A549 (cell line): ENCODE measurements around the gene RBBP4. TPM values are rescaled to one million over a fixed set of nuclear protein-coding genes. Genes with fewer than 3 reads are reported as not detected.
"Not testable (repeated sequence)": the region's sequence is repeated elsewhere in the genome, so short reads cannot be mapped to it uniquely, and the experiment has no call there.

Source experiments
- ATAC-seq, 2 experiments: fragments of 200-7000 bp in 1 of 2; fragments of >200 bp in 1 of 2; cut with Nextera tagmentation in 1 of 2; cut with Tn5 transposase in 1 of 2; 3 replicates each; pipeline versions ENCODE4 v1.8.0 to v1.9.1; 2018 to 2020; ENCODE audit warnings: mild to moderate bottlenecking in 1 of 2, moderate library complexity in 1 of 2
- CTCF ChIA-PET: fragments of 300-600 bp; sonication (Branson Sonifier 250); formaldehyde crosslinking; extraction: SDS; loops from one replicate; lab custom pipeline; 2021; ENCODE audit warnings: antibody characterized with exemption, inconsistent platforms; lab: Yijun Ruan, JAX
- POLR2A ChIA-PET: fragments of 350-600 bp; formaldehyde crosslinking; extraction: SDS; loops from one replicate; lab custom pipeline; 2021; ENCODE audit warnings: antibody characterized with exemption, inconsistent platforms; lab: Yijun Ruan, JAX
- DNase-seq, 2 experiments: peaks; one replicate each; pipeline versions ENCODE4 v3.0.0 to v3.0.0-alpha.2; 2011 to 2016; ENCODE audit warnings: low read depth in 1 of 2, low spot score in 1 of 2
- FAIRE-seq: peaks from 2 replicates; lab custom pipeline; 2011; peaks lifted over from hg19 to GRCh38; lab: Jason Lieb, UNC
- H3K27ac ChIP-seq, 2 experiments: fragments of >200 bp; sonication (Bioruptor Twin); formaldehyde crosslinking; 3 replicates each; pipeline ENCODE4 v1.5.1; 2016 to 2017
- H3K4me1 ChIP-seq: fragments of >200 bp; sonication (Bioruptor Twin); formaldehyde crosslinking; 3 replicates; pipeline ENCODE4 v1.6.1; 2016
- H3K4me2 ChIP-seq: fragments of >200 bp; sonication (Bioruptor Twin); formaldehyde crosslinking; 3 replicates; pipeline ENCODE4 v1.6.1; 2016
- H3K4me3 ChIP-seq: fragments of >200 bp; sonication (Bioruptor Twin); formaldehyde crosslinking; 3 replicates; pipeline ENCODE4 v1.5.1; 2016
- H3K9me3 ChIP-seq: fragments of >200 bp; sonication (Bioruptor Twin); formaldehyde crosslinking; 3 replicates; pipeline ENCODE4 v1.6.1; 2016
- CBX2 ChIP-seq: fragments of 200-600 bp; sonication (generic); IDR thresholded peaks from 2 replicates; pipeline ENCODE4 v1.6.1; 2016; ENCODE audit warnings: low read depth, mild to moderate bottlenecking, borderline replicate concordance
- CTCF ChIP-seq: fragments of >200 bp; sonication (Bioruptor Twin); formaldehyde crosslinking; IDR thresholded peaks from 3 replicates; pipeline ENCODE4 v1.5.1; 2016
- EHF ChIP-seq: fragments of 250-450 bp; sonication (Bioruptor Pico); IDR thresholded peaks from 2 replicates; pipeline ENCODE4 v1.5.0; 2020; ENCODE audit warnings: mild to moderate bottlenecking
- EHMT2 ChIP-seq: fragments of 200-600 bp; sonication (generic); IDR thresholded peaks from 2 replicates; pipeline ENCODE4 v1.6.1; 2016; ENCODE audit warnings: antibody characterized with exemption, low read depth, mild to moderate bottlenecking, moderate library complexity
- EP300 ChIP-seq, 2 experiments: fragments of >200 bp; sonication (Bioruptor Twin); formaldehyde crosslinking; IDR thresholded peaks; 2 replicates in 1 of 2; 3 replicates in 1 of 2; pipeline ENCODE4 v1.6.1; 2016 to 2017
- FOSB ChIP-seq: fragments of 250-450 bp; sonication (Bioruptor Pico); IDR thresholded peaks from 2 replicates; pipeline ENCODE4 v1.5.0; 2020; ENCODE audit warnings: mild to moderate bottlenecking, moderate library complexity
- FOXS1 ChIP-seq: fragments of 250-450 bp; sonication (Bioruptor Pico); IDR thresholded peaks from 2 replicates; pipeline ENCODE4 v1.5.0; 2020; ENCODE audit warnings: mild to moderate bottlenecking, moderate library complexity
- HDAC2 ChIP-seq: fragments of 200-600 bp; sonication (generic); IDR thresholded peaks from 2 replicates; pipeline ENCODE4 v1.6.1; 2016
- HES2 ChIP-seq: fragments of >200 bp; sonication (Bioruptor Twin); formaldehyde crosslinking; IDR thresholded peaks from 2 replicates; pipeline ENCODE4 v1.6.1; 2016
- HOXA7 ChIP-seq: fragments of 250-450 bp; sonication (Bioruptor Pico); IDR thresholded peaks from 2 replicates; pipeline ENCODE4 v1.5.0; 2020; ENCODE audit warnings: mild to moderate bottlenecking, moderate library complexity
- HOXB5 ChIP-seq: fragments of 250-450 bp; sonication (Bioruptor Pico); IDR thresholded peaks from 2 replicates; pipeline ENCODE4 v1.5.0; 2020; ENCODE audit warnings: mild to moderate bottlenecking, moderate library complexity
- JUN ChIP-seq, 2 experiments: fragments of >200 bp; sonication (Bioruptor Twin); formaldehyde crosslinking; IDR thresholded peaks; 2 replicates in 1 of 2; 3 replicates in 1 of 2; pipeline ENCODE4 v1.6.1; 2016 to 2017
- JUNB ChIP-seq: fragments of >200 bp; sonication (Bioruptor Twin); formaldehyde crosslinking; IDR thresholded peaks from 2 replicates; pipeline ENCODE4 v1.6.1; 2016
- KDM1A ChIP-seq: fragments of 200-600 bp; sonication (generic); IDR thresholded peaks from 2 replicates; pipeline ENCODE4 v1.6.1; 2016; ENCODE audit warnings: low read depth, mild to moderate bottlenecking
- KDM5A ChIP-seq: fragments of 200-600 bp; sonication (generic); IDR thresholded peaks from 2 replicates; pipeline ENCODE4 v1.6.1; 2016; ENCODE audit warnings: antibody characterized with exemption, mild to moderate bottlenecking
- MAX ChIP-seq: IDR thresholded peaks from 2 replicates; pipeline ENCODE4 v1.6.1; 2012
- MYC ChIP-seq: IDR thresholded peaks from 2 replicates; pipeline ENCODE4 v1.6.1; 2012; ENCODE audit warnings: mild to moderate bottlenecking, inconsistent platforms, low read length, improper control_type of control experiment, borderline replicate concordance
- POLR2AphosphoS2 ChIP-seq: conservative IDR thresholded peaks from 2 replicates; pipeline ENCODE4 v1.6.1; 2012; ENCODE audit warnings: low read length, improper control_type of control experiment, inconsistent platforms
- RAD21 ChIP-seq, 2 experiments: fragments of >200 bp in 1 of 2; sonication (Bioruptor Twin) in 1 of 2; formaldehyde crosslinking in 1 of 2; IDR thresholded peaks in 1 of 2; conservative IDR thresholded peaks in 1 of 2; 2 replicates in 1 of 2; 3 replicates in 1 of 2; pipeline ENCODE4 v1.6.1; 2012 to 2018; ENCODE audit warnings: inconsistent platforms in 1 of 2
- SREBF2 ChIP-seq: fragments of 450-650 bp; IDR thresholded peaks from 2 replicates; pipeline ENCODE4 v1.6.1; 2014; ENCODE audit warnings: mild to moderate bottlenecking, moderate library complexity
- USF2 ChIP-seq: fragments of 450-650 bp; IDR thresholded peaks from 2 replicates; pipeline ENCODE4 v1.6.1; 2014; ENCODE audit warnings: antibody characterized with exemption
- ZNF302 ChIP-seq: fragments of 250-450 bp; sonication (Bioruptor Pico); IDR thresholded peaks from 2 replicates; pipeline ENCODE4 v1.9.0; 2021; ENCODE audit warnings: inconsistent platforms, mild to moderate bottlenecking, moderate library complexity
- ZSCAN20 ChIP-seq: fragments of 250-450 bp; sonication (Bioruptor Pico); IDR thresholded peaks from 2 replicates; pipeline ENCODE4 v1.8.0; 2022; ENCODE audit warnings: mild to moderate bottlenecking, moderate library complexity
- WGBS: methylation state at CpG from one replicate; pipeline ENCODE4 v1.1.6; 2017; ENCODE audit errors: missing lambda C conversion rate; 5-methylcytosine and 5-hydroxymethylcytosine counted together
- polyA plus RNA-seq, 4 experiments: library from polyadenylated mRNA; depleted of rRNA in 3 of 4; stranded (reverse); fragments of >200 nt; fragmentation: RNase III in 1 of 4; extraction: RNeasy Plus Mini Kit Qiagen cat#74134 plus additional on column Dnase treatment in 1 of 4; gene quantifications; 2 replicates in 3 of 4; 3 replicates in 1 of 4; pipeline ENCODE4 v1.2.3, GENCODE V29; 2011 to 2017

RBBP4 gene
- polyA plus RNA-seq, 2 of the 4 experiments (the other 2 are of a cell fraction) = 107 to 137 TPM

GRCh38 chr1:32709476-32709875 lies 58.5 kb downstream of the RBBP4 start:
- no peak for FAIRE-seq
- Histone ChIP-seq H3K9me3 (0 out of 3 replicates have a peak, but pooled peaks cover 3% of the 10 kb centered on the region), H3K4me2 (no peak overlapping the region), H3K4me1 (peaks cover 34% of the 10 kb centered on the region), H3K27ac (peak overlapping the region in 1 of 2 experiments; percentile 63; a peak in 3 of 6 replicates), H3K4me3 (no peak overlapping the region)
- no peak for DNase-seq
- ChIA-PET CTCF (interaction anchor here (0.6 to 12.8 kb wide), 4 partner anchors 11 to 77 kb away, joined by 3 to 383 read pairs (median 3); no protein-coding TSS in a partner anchor), POLR2A (no interaction called here)
- WGBS = 80% methylated on average over 4 of the region's 5 CpGs
- ATAC-seq = 0 out of 6 replicates have a peak, but pooled peaks of 1 of the 2 experiments have one; percentile 12
- TF ChIP-seq HDAC2 (no peak), USF2 (no peak), SREBF2 (no peak), CTCF (no peak), POLR2AphosphoS2 (no peak), RAD21 (conservative IDR thresholded peaks at IDR 0.05 in 1 of 2, IDR thresholded peaks at IDR 0.05 in 1 of 2) (no peak), HOXB5 (CRISPR knock-in tag) (no peak)

- H3K27ac ChIP-seq = peak overlapping the region in 1 of 2 experiments; percentile 84; a peak in 4 of 6 replicates
- peak overlapping the region; percentile 60; the same call in 1 of the 3 replicates for H3K4me2 ChIP-seq
- ATAC-seq, FAIRE-seq, DNase-seq, H3K4me3 ChIP-seq, H3K9me3 ChIP-seq: not testable (repeated sequence)
- 83% methylated on average over 2 of the region's 4 CpGs for WGBS
- ChIA-PET CTCF (interaction anchor here (1.4 to 12.8 kb wide), 20 partner anchors 9 to 190 kb away, joined by 3 to 383 read pairs (median 12); partner anchors contain the start of genes HPCA and SYNC), POLR2A (interaction anchor here (0.7 kb wide), 1 partner anchor 375 kb away, joined by 4 read pairs; no protein-coding TSS in a partner anchor)
- H3K4me1 ChIP-seq = peaks cover 27% of the 10 kb centered on the region
These were observed 60.2 kb downstream of the RBBP4 start for GRCh38 chr1:32711221-32711620.

- no peak for DNase-seq
- Histone ChIP-seq H3K4me2 (no peak overlapping the region), H3K9me3 (no peaks in the 10 kb centered on the region), H3K4me1 (peaks cover 32% of the 10 kb centered on the region), H3K4me3 (no peak overlapping the region)
- no peak for FAIRE-seq
- no peak for ATAC-seq
- TF ChIP-seq MAX (no peak), SREBF2 (no peak), KDM1A (no peak), EHF (CRISPR knock-in tag) (no peak), CBX2 (no peak), KDM5A (no peak), EP300 (IDR thresholded peaks at IDR 0.05) (no peak), FOSB (CRISPR knock-in tag) (no peak), ZNF302 (no peak), MYC (no peak), HOXA7 (CRISPR knock-in tag) (no peak), FOXS1 (CRISPR knock-in tag) (no peak), JUN (IDR thresholded peaks at IDR 0.05) (no peak), HES2 (no peak), EHMT2 (no peak), ZSCAN20 (CRISPR knock-in tag) (no peak), JUNB (no peak)
- TF ChIP-seq, all 56 proteins: peak for 0
- peak overlapping the region in 1 of 2 experiments; percentile 84; a peak in 3 of 6 replicates for H3K27ac ChIP-seq
- POLR2A ChIA-PET = interaction anchor here (0.7 to 1.6 kb wide), 6 partner anchors 12 to 62 kb away, joined by 3 to 10 read pairs (median 6); no protein-coding TSS in a partner anchor
- 93% methylated on average over 10 of the region's 10 CpGs for WGBS
- CTCF ChIA-PET = interaction anchor here (0.5 to 12.8 kb wide), 25 partner anchors 9 to 312 kb away, joined by 3 to 383 read pairs (median 10); partner anchors contain the start of gene SYNC
These were observed 62.1 kb downstream of the RBBP4 start for GRCh38 chr1:32713081-32713480.
